ENCODE data around the gene DLG2. TPM values are rescaled to one million over a fixed set of nuclear protein-coding genes. Genes with fewer than 3 reads are reported as not detected.

Gene DLG2
- total RNA-seq, 1 donor from 2014 or later, result 5.9 TPM

GRCh38 chr11:83464160-83464944 lies 2162.8 kb downstream of the DLG2 start:
- H3K27ac Mint-ChIP-seq, result no peak overlapping the region
- no peak overlapping the region for H3K4me3 Mint-ChIP-seq
- TF ChIP-seq CTCF (conservative IDR thresholded peaks at IDR 0.05), result no peak
- no peaks in the 10 kb centered on the region for H3K36me3 Mint-ChIP-seq
- H3K27me3 Mint-ChIP-seq, result no peaks in the 10 kb centered on the region
- H3K9me3 Mint-ChIP-seq, result no peaks in the 10 kb centered on the region
- H3K4me1 Mint-ChIP-seq (ENCODE audit: unreplicated experiment), result peaks cover 6% of the 10 kb centered on the region
- no peak for DNase-seq (ENCODE audit: extremely low spot score, unreplicated experiment)

- Mint-ChIP-seq H3K9me3 (no peaks in the 10 kb centered on the region), H3K4me1 (ENCODE audit: unreplicated experiment) (peaks cover 22% of the 10 kb centered on the region), H3K27ac (no peak overlapping the region), H3K27me3 (no peaks in the 10 kb centered on the region), H3K36me3 (no peaks in the 10 kb centered on the region), H3K4me3 (no peak overlapping the region)
- no peak for DNase-seq (ENCODE audit: extremely low spot score, unreplicated experiment)
- TF ChIP-seq CTCF (conservative IDR thresholded peaks at IDR 0.05), result no peak
Observed at GRCh38 chr11:83459798-83460197, 2167.3 kb downstream of the DLG2 start.

GRCh38 chr11:83456566-83456965 lies 2170.6 kb downstream of the DLG2 start:
- TF ChIP-seq CTCF (conservative IDR thresholded peaks at IDR 0.05), result no peak
- Mint-ChIP-seq H3K4me1 (ENCODE audit: unreplicated experiment) (peaks cover 22% of the 10 kb centered on the region), H3K27me3 (no peaks in the 10 kb centered on the region), H3K27ac (peak overlapping the region; percentile 6), H3K36me3 (no peaks in the 10 kb centered on the region), H3K9me3 (no peaks in the 10 kb centered on the region), H3K4me3 (no peak overlapping the region)
- no peak for DNase-seq (ENCODE audit: extremely low spot score, unreplicated experiment)

GRCh38 chr11:83456075-83456474 lies 2171.1 kb downstream of the DLG2 start:
- Mint-ChIP-seq H3K27ac (peak overlapping the region; percentile 6), H3K4me3 (peak overlapping the region; percentile 16), H3K4me1 (ENCODE audit: unreplicated experiment) (peaks cover 22% of the 10 kb centered on the region), H3K27me3 (no peaks in the 10 kb centered on the region), H3K36me3 (no peaks in the 10 kb centered on the region), H3K9me3 (no peaks in the 10 kb centered on the region)
- DNase-seq (ENCODE audit: extremely low spot score, unreplicated experiment), result peak; percentile 73
- TF ChIP-seq CTCF (conservative IDR thresholded peaks at IDR 0.05), result peak; percentile 14

GRCh38 chr11:83455356-83455755 lies 2171.8 kb downstream of the DLG2 start:
- no peak for DNase-seq (ENCODE audit: extremely low spot score, unreplicated experiment)
- no peaks in the 10 kb centered on the region for H3K27me3 Mint-ChIP-seq
- no peaks in the 10 kb centered on the region for H3K36me3 Mint-ChIP-seq
- no peak overlapping the region for H3K4me3 Mint-ChIP-seq
- peaks cover 27% of the 10 kb centered on the region for H3K4me1 Mint-ChIP-seq (ENCODE audit: unreplicated experiment)
- no peak for TF ChIP-seq CTCF (conservative IDR thresholded peaks at IDR 0.05)
- H3K9me3 Mint-ChIP-seq, result no peaks in the 10 kb centered on the region
- H3K27ac Mint-ChIP-seq, result no peak overlapping the region
